ENCODE results near the gene ARL2BP. TPM values are rescaled to one million over a fixed set of nuclear protein-coding genes. Genes with fewer than 3 reads are reported as not detected.

The ARL2BP gene
- total RNA-seq, 1 experiment from 2014 or later, result 10.6 TPM

DNA sequence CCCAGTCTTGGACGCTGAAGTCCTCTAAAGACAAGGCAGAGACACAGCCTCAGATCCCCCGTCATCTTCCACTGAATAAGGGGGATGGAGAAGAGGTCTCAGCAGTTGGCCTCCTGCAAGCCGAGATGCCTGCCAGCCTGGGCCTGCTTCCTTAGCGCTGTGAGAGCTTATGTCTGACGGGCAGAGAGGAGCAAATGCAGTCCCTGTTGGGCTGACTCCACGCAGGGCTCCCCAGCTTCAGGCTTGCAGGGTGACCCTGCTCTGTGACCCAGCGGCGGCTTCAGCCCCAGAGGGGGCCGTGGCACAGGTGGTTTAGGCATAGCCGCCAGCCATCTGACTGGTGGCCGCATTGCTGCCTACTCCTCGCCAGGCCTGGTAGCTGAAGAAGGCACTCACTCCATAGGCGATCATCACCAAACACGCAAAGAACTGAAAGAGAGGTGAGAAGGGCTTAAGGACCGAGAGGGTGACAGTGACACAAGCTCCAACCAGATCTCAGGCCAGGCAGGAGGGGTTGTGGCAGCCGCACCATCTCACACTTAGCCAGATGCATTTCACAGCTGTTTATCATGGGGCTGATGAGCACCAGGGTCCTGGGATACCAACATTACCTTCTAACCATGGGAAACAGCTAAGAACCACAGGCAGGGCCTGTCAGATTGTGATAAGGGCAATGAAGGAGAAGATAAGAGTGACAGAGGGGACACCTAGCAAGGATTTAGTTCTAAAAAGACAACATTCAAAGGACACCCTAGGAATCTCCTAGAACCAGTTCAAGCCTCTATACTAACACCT lies 11.7 kb downstream of the ARL2BP start (continued):
- TF ChIP-seq, protein P1, sequence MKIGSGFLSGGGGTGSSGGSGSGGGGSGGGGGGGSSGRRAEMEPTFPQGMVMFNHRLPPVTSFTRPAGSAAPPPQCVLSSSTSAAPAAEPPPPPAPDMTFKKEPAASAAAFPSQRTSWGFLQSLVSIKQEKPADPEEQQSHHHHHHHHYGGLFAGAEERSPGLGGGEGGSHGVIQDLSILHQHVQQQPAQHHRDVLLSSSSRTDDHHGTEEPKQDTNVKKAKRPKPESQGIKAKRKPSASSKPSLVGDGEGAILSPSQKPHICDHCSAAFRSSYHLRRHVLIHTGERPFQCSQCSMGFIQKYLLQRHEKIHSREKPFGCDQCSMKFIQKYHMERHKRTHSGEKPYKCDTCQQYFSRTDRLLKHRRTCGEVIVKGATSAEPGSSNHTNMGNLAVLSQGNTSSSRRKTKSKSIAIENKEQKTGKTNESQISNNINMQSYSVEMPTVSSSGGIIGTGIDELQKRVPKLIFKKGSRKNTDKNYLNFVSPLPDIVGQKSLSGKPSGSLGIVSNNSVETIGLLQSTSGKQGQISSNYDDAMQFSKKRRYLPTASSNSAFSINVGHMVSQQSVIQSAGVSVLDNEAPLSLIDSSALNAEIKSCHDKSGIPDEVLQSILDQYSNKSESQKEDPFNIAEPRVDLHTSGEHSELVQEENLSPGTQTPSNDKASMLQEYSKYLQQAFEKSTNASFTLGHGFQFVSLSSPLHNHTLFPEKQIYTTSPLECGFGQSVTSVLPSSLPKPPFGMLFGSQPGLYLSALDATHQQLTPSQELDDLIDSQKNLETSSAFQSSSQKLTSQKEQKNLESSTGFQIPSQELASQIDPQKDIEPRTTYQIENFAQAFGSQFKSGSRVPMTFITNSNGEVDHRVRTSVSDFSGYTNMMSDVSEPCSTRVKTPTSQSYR (CRISPR knock-in tag; IDR thresholded peaks at IDR 0.05), result no peak

DNA sequence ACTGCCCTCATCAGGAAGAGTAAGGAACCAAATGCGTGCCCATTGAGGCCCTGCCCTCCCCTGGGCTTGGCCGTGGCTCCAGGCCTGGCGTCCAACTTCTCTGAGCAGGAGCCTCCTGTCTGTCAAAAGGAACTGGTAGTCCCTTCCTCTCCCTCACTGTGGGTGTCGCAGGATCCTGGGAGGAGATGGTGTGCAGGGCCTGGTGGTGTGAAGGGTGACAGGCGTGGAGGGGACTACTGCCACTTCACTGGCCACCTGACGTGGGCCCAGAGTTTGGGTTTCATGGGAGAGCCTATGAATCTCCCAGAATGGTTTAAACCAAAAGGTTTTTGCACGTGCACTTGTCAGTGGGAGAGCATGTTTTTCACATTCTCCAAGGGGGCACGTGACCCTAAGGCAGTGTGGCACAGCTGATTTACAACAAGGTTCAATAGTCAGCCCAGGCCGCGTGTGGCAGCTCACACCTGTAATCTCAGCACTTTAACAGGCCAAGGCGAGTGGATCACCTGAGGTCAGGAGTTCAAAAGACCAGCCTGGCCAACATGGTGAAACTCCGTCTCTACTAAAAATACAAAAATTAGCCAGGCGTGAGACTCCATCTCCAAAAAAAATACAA lies 12.5 kb downstream of the ARL2BP start:
- Mint-ChIP-seq H3K4me1 (peaks cover 14% of the 10 kb centered on the region), H3K27me3 (ENCODE audit: low read depth) (no peaks in the 10 kb centered on the region), H3K36me3 (peaks cover under 1% of the 10 kb centered on the region), H3K9me3 (no peaks in the 10 kb centered on the region), H3K4me3 (no peak overlapping the region), H3K27ac (no peak overlapping the region)
- TF ChIP-seq, protein P2, sequence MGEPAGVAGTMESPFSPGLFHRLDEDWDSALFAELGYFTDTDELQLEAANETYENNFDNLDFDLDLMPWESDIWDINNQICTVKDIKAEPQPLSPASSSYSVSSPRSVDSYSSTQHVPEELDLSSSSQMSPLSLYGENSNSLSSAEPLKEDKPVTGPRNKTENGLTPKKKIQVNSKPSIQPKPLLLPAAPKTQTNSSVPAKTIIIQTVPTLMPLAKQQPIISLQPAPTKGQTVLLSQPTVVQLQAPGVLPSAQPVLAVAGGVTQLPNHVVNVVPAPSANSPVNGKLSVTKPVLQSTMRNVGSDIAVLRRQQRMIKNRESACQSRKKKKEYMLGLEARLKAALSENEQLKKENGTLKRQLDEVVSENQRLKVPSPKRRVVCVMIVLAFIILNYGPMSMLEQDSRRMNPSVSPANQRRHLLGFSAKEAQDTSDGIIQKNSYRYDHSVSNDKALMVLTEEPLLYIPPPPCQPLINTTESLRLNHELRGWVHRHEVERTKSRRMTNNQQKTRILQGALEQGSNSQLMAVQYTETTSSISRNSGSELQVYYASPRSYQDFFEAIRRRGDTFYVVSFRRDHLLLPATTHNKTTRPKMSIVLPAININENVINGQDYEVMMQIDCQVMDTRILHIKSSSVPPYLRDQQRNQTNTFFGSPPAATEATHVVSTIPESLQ (CRISPR knock-in tag; IDR thresholded peaks at IDR 0.05), result no peak
- TF ChIP-seq NFATC4 (CRISPR knock-in tag; IDR thresholded peaks at IDR 0.05) (no peak), NR2C2 (CRISPR knock-in tag; IDR thresholded peaks at IDR 0.05) (no peak), ZNF138 (CRISPR knock-in tag; conservative IDR thresholded peaks at IDR 0.05) (no peak), ZNF219 (CRISPR knock-in tag; IDR thresholded peaks at IDR 0.05; ENCODE audit: borderline replicate concordance) (no peak), KAT7 (CRISPR knock-in tag; IDR thresholded peaks at IDR 0.05; ENCODE audit: borderline replicate concordance) (no peak), PRRX2 (CRISPR knock-in tag; IDR thresholded peaks at IDR 0.05) (no peak), CREM (CRISPR knock-in tag; IDR thresholded peaks at IDR 0.05) (no peak), JUN (CRISPR knock-in tag; IDR thresholded peaks at IDR 0.05) (no peak), EMX1 (CRISPR knock-in tag; IDR thresholded peaks at IDR 0.05) (no peak), SP1 (CRISPR knock-in tag; conservative IDR thresholded peaks at IDR 0.05) (no peak), FOXP1 (CRISPR knock-in tag; IDR thresholded peaks at IDR 0.05; ENCODE audit: borderline replicate concordance) (no peak), ZBTB21 (CRISPR knock-in tag; IDR thresholded peaks at IDR 0.05; ENCODE audit: borderline replicate concordance) (no peak)
- TF ChIP-seq, protein P3, sequence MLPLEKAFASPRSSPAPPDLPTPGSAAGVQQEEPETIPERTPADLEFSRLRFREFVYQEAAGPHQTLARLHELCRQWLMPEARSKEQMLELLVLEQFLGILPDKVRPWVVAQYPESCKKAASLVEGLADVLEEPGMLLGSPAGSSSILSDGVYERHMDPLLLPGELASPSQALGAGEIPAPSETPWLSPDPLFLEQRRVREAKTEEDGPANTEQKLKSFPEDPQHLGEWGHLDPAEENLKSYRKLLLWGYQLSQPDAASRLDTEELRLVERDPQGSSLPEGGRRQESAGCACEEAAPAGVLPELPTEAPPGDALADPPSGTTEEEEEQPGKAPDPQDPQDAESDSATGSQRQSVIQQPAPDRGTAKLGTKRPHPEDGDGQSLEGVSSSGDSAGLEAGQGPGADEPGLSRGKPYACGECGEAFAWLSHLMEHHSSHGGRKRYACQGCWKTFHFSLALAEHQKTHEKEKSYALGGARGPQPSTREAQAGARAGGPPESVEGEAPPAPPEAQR (CRISPR knock-in tag; IDR thresholded peaks at IDR 0.05), result no peak
- TF ChIP-seq, protein P4, sequence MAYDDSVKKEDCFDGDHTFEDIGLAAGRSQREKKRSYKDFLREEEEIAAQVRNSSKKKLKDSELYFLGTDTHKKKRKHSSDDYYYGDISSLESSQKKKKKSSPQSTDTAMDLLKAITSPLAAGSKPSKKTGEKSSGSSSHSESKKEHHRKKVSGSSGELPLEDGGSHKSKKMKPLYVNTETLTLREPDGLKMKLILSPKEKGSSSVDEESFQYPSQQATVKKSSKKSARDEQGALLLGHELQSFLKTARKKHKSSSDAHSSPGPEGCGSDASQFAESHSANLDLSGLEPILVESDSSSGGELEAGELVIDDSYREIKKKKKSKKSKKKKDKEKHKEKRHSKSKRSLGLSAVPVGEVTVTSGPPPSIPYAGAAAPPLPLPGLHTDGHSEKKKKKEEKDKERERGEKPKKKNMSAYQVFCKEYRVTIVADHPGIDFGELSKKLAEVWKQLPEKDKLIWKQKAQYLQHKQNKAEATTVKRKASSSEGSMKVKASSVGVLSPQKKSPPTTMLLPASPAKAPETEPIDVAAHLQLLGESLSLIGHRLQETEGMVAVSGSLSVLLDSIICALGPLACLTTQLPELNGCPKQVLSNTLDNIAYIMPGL (CRISPR knock-in tag; IDR thresholded peaks at IDR 0.05), result no peak
- TF ChIP-seq, protein P5, sequence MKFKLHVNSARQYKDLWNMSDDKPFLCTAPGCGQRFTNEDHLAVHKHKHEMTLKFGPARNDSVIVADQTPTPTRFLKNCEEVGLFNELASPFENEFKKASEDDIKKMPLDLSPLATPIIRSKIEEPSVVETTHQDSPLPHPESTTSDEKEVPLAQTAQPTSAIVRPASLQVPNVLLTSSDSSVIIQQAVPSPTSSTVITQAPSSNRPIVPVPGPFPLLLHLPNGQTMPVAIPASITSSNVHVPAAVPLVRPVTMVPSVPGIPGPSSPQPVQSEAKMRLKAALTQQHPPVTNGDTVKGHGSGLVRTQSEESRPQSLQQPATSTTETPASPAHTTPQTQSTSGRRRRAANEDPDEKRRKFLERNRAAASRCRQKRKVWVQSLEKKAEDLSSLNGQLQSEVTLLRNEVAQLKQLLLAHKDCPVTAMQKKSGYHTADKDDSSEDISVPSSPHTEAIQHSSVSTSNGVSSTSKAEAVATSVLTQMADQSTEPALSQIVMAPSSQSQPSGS (CRISPR knock-in tag; IDR thresholded peaks at IDR 0.05; ENCODE audit: borderline replicate concordance, low read depth), result no peak
- TF ChIP-seq, protein P6, sequence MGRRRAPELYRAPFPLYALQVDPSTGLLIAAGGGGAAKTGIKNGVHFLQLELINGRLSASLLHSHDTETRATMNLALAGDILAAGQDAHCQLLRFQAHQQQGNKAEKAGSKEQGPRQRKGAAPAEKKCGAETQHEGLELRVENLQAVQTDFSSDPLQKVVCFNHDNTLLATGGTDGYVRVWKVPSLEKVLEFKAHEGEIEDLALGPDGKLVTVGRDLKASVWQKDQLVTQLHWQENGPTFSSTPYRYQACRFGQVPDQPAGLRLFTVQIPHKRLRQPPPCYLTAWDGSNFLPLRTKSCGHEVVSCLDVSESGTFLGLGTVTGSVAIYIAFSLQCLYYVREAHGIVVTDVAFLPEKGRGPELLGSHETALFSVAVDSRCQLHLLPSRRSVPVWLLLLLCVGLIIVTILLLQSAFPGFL (CRISPR knock-in tag; IDR thresholded peaks at IDR 0.05; ENCODE audit: borderline replicate concordance), result no peak
- POLR2A ChIA-PET, result no interaction called here
- ATAC-seq (no peak), DNase-seq (ENCODE audit: low spot score) (no peak)
- CTCF ChIA-PET, result no interaction called here

Measured in WTC11 (cell line).